Hepatocyte (in vitro differentiated cells): ENCODE results near the gene DYRK4. TPM values are rescaled to one million over a fixed set of nuclear protein-coding genes. Genes with fewer than 3 reads are reported as not detected.

Experiments
- DNase-seq: peaks from one replicate; pipeline ENCODE4 v3.0.0-alpha.2; 2016; ENCODE audit warnings: low spot score
- H2AFZ ChIP-seq: fragments of 200-600 bp; sonication (generic); 2 replicates; pipeline ENCODE4 v1.6.0; 2016; ENCODE audit warnings: antibody characterized with exemption, mild to moderate bottlenecking
- H3K27ac ChIP-seq: fragments of 200-600 bp; sonication (generic); 2 replicates; pipeline ENCODE4 v1.5.1; 2016; ENCODE audit warnings: mild to moderate bottlenecking
- H3K27me3 ChIP-seq: fragments of 200-600 bp; sonication (generic); 2 replicates; pipeline ENCODE4 v1.6.1; 2016
- H3K36me3 ChIP-seq: fragments of 200-600 bp; sonication (generic); replicated peaks from 2 replicates; pipeline ENCODE4 v1.5.1; 2016; ENCODE audit warnings: low read depth; ENCODE audit not compliant: insufficient read depth
- H3K4me1 ChIP-seq: fragments of 200-600 bp; sonication (generic); 2 replicates; pipeline ENCODE4 v1.5.1; 2016; ENCODE audit warnings: mild to moderate bottlenecking, moderate library complexity; ENCODE audit not compliant: insufficient read depth
- H3K4me2 ChIP-seq: fragments of 200-600 bp; sonication (generic); 2 replicates; pipeline ENCODE4 v1.6.0; 2016
- H3K4me3 ChIP-seq: fragments of 200-600 bp; sonication (generic); 2 replicates; pipeline ENCODE4 v1.5.1; 2016; ENCODE audit warnings: mild to moderate bottlenecking
- H3K79me2 ChIP-seq: fragments of 200-600 bp; sonication (generic); 2 replicates; pipeline ENCODE4 v1.6.0; 2017; ENCODE audit warnings: mild to moderate bottlenecking
- H3K9me2 ChIP-seq: fragments of 200-600 bp; sonication (generic); replicated peaks from 2 replicates; pipeline ENCODE4 v1.6.0; 2017; ENCODE audit warnings: mild to moderate bottlenecking; ENCODE audit not compliant: insufficient read depth
- H3K9me3 ChIP-seq: fragments of 200-600 bp; sonication (generic); 2 replicates; pipeline ENCODE4 v1.5.1; 2016; ENCODE audit warnings: low read depth, mild to moderate bottlenecking
- H4K20me1 ChIP-seq: fragments of 200-600 bp; sonication (generic); 2 replicates; pipeline ENCODE4 v1.6.0; 2016; ENCODE audit warnings: mild to moderate bottlenecking; ENCODE audit not compliant: insufficient read depth, poor library complexity, severe bottlenecking
- EZH2 ChIP-seq: fragments of 200-600 bp; sonication (generic); IDR thresholded peaks from 2 replicates; pipeline ENCODE4 v1.6.1; 2016; ENCODE audit warnings: antibody characterized with exemption, mild to moderate bottlenecking, borderline replicate concordance
- EZH2phosphoT487 ChIP-seq: fragments of 200-600 bp; sonication (generic); IDR thresholded peaks from one replicate; pipeline ENCODE4 v1.6.1; 2018; ENCODE audit warnings: antibody characterized with exemption, mild to moderate bottlenecking, low read depth, moderate library complexity; ENCODE audit not compliant: unreplicated experiment, severe bottlenecking
- WGBS: methylation state at CpG from one replicate; pipeline ENCODE4 v1.1.6; 2016; ENCODE audit warnings: low lambda C conversion rate; ENCODE audit errors: missing lambda C conversion rate; 5-methylcytosine and 5-hydroxymethylcytosine counted together
- polyA plus RNA-seq: library from polyadenylated mRNA; unstranded; fragments of >200 nt; fragmentation: Nextera tagmentation; extraction: Ambion mirVana; gene quantifications from 2 replicates; pipeline ENCODE4 v1.2.1, GENCODE V29; 2016
- total RNA-seq: library from RNA; depleted of rRNA; stranded (reverse); fragments of >200 nt; gene quantifications from 2 replicates; pipeline ENCODE4 v1.2.3, GENCODE V29; 2014
- TF ChIP-seq, protein P1 (sequence below): fragments of 200-600 bp; sonication (generic); IDR thresholded peaks from 2 replicates; pipeline ENCODE4 v1.5.1; 2016; ENCODE audit warnings: antibody characterized with exemption, mild to moderate bottlenecking; ENCODE audit not compliant: poor library complexity

Gene DYRK4
- total and polyA plus RNA-seq, 2 experiments from 2014 or later, result 34.1 to 50.3 TPM

DNA sequence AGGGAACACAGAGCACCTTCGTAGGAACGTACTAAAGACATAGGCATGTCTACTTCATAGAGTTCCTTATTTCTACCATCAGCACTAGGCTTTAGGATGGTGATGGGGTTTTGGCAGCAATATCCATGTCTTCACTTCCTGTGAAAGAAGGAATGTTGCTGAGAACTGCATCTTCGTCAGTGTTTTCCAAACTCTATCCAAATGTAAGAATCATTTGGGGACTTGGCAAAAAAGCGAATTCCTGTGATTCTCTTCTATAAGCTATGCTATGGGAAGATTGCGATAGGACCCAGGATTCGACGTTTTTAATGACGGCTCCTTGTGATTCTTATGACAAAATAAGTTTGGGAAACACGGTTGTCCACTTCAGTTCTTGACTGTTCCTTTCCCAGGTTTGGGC is 47.1 kb downstream of the DYRK4 start:
- Histone ChIP-seq H3K27ac (no peak overlapping the region), H3K27me3 (no peaks in the 10 kb centered on the region), H3K4me2 (no peak overlapping the region), H3K9me3 (no peaks in the 10 kb centered on the region), H3K36me3 (no peaks in the 10 kb centered on the region), H3K4me3 (no peak overlapping the region), H3K79me2 (peaks cover 15% of the 10 kb centered on the region), H3K4me1 (peaks cover 15% of the 10 kb centered on the region), H2AFZ (no peak overlapping the region), H4K20me1 (no peaks in the 10 kb centered on the region), H3K9me2 (no peaks in the 10 kb centered on the region)
- 95% methylated on average over 9 of the region's 9 CpGs for WGBS
- TF ChIP-seq EZH2 (no peak), EZH2phosphoT487 (no peak)
- TF ChIP-seq, protein P1, sequence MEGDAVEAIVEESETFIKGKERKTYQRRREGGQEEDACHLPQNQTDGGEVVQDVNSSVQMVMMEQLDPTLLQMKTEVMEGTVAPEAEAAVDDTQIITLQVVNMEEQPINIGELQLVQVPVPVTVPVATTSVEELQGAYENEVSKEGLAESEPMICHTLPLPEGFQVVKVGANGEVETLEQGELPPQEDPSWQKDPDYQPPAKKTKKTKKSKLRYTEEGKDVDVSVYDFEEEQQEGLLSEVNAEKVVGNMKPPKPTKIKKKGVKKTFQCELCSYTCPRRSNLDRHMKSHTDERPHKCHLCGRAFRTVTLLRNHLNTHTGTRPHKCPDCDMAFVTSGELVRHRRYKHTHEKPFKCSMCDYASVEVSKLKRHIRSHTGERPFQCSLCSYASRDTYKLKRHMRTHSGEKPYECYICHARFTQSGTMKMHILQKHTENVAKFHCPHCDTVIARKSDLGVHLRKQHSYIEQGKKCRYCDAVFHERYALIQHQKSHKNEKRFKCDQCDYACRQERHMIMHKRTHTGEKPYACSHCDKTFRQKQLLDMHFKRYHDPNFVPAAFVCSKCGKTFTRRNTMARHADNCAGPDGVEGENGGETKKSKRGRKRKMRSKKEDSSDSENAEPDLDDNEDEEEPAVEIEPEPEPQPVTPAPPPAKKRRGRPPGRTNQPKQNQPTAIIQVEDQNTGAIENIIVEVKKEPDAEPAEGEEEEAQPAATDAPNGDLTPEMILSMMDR, result no peak
- no peak for DNase-seq

- Histone ChIP-seq H3K27ac (no peak overlapping the region), H3K9me3 (no peaks in the 10 kb centered on the region), H3K79me2 (peaks cover 10% of the 10 kb centered on the region), H4K20me1 (no peaks in the 10 kb centered on the region), H3K4me1 (peaks cover 15% of the 10 kb centered on the region), H3K9me2 (no peaks in the 10 kb centered on the region), H3K27me3 (no peaks in the 10 kb centered on the region), H3K36me3 (no peaks in the 10 kb centered on the region), H3K4me2 (no peak overlapping the region), H3K4me3 (no peak overlapping the region), H2AFZ (no peak overlapping the region)
- DNase-seq, result no peak
- TF ChIP-seq EZH2 (no peak), EZH2phosphoT487 (no peak)
- TF ChIP-seq, protein P1, result no peak
- WGBS, result 82% methylated on average over 4 of the region's 4 CpGs
These were observed 48.5 kb downstream of the DYRK4 start for GRCh38 chr12:4610481-4610880.

GRCh38 chr12:4615667-4616066 is 53.7 kb downstream of the DYRK4 start:
- DNase-seq, result no peak
- Histone ChIP-seq H3K27me3 (no peaks in the 10 kb centered on the region), H3K4me2 (no peak overlapping the region), H3K4me1 (no peaks in the 10 kb centered on the region), H2AFZ (no peak overlapping the region), H3K4me3 (no peak overlapping the region), H4K20me1 (no peaks in the 10 kb centered on the region), H3K27ac (no peak overlapping the region), H3K79me2 (no peaks in the 10 kb centered on the region), H3K9me3 (no peaks in the 10 kb centered on the region), H3K9me2 (no peaks in the 10 kb centered on the region), H3K36me3 (no peaks in the 10 kb centered on the region)
- 100% methylated on average over 9 of the region's 9 CpGs for WGBS
- TF ChIP-seq EZH2phosphoT487 (no peak), EZH2 (no peak)
- TF ChIP-seq, protein P1, result no peak

DNA sequence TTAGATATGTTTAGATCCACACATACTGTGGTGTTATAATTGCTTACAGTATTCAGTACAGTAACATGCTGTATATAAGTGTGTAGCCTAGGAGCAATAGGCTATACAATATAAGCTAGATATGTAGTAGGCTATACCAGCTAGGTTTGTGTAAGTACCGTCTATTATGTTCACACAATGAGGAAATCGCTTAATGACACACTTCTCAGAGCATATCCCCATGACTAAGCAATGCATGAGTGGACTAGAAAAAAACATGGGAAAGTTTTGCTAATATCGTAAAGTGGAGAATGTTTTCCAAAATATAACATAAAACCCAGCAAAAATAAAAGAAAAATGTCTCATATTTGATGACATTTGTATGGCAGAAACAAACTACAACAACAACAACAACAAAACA is 59.5 kb downstream of the DYRK4 start:
- Histone ChIP-seq H3K4me3 (no peak overlapping the region), H3K9me2 (no peaks in the 10 kb centered on the region), H3K9me3 (no peaks in the 10 kb centered on the region), H3K4me1 (no peaks in the 10 kb centered on the region), H3K27ac (no peak overlapping the region), H3K4me2 (no peak overlapping the region), H3K79me2 (no peaks in the 10 kb centered on the region), H2AFZ (no peak overlapping the region), H3K27me3 (peaks cover 15% of the 10 kb centered on the region), H4K20me1 (no peaks in the 10 kb centered on the region), H3K36me3 (no peaks in the 10 kb centered on the region)
- no peak for DNase-seq
- WGBS, result 96% methylated on average over 3 of the region's 3 CpGs
- TF ChIP-seq EZH2, result no peak
- TF ChIP-seq, protein P1, result no peak
- no peak for TF ChIP-seq EZH2phosphoT487
